HepG2 (cell line): ENCODE measurements around the gene TUBA4A. TPM values are rescaled to one million over a fixed set of nuclear protein-coding genes. Genes with fewer than 3 reads are reported as not detected.

ENCODE experiments used
- ATAC-seq: fragments of 200-7000 bp; cut with Tn5 transposase; 3 replicates; pipeline ENCODE4 v1.9.1; 2020; ENCODE audit warnings: mild to moderate bottlenecking, moderate library complexity
- BruUV-seq: library from RNA; stranded (reverse); fragments of 400-500 nt; replicated peaks from 2 replicates; lab custom pipeline; 2021; lab: Mats Ljungman, UMichigan
- CTCF ChIA-PET: fragments of 300-600 bp; formaldehyde crosslinking; extraction: SDS; loops from one replicate; lab custom pipeline; 2021; ENCODE audit warnings: low total read pairs, inconsistent platforms, low intra/inter-chr PET ratio; lab: Yijun Ruan, JAX
- POLR2A ChIA-PET: fragments of 350-600 bp; sonication (Branson Sonifier 250); formaldehyde crosslinking; loops from one replicate; lab custom pipeline; 2020; ENCODE audit warnings: antibody characterized with exemption, inconsistent platforms; lab: Yijun Ruan, JAX
- DNase-seq: peaks from one replicate; pipeline ENCODE4 v3.0.0-alpha.2; 2015; ENCODE audit warnings: low spot score
- FAIRE-seq: peaks from 3 replicates; lab custom pipeline; 2011; peaks lifted over from hg19 to GRCh38; lab: Jason Lieb, UNC
- H2AFZ ChIP-seq: one replicate; pipeline ENCODE4 v1.6.1; 2011; ENCODE audit warnings: low read length, inconsistent platforms
- H3K27ac ChIP-seq: fragments of 300-600 bp; 3 replicates; pipeline ENCODE4 v1.8.0; 2011; ENCODE audit warnings: mixed run types, mild to moderate bottlenecking, mixed read lengths, low read length, inconsistent platforms; ENCODE audit not compliant: insufficient read depth; ENCODE audit errors: extremely low read length
- H3K27me3 ChIP-seq, 2 experiments: fragments of 200-600 bp in 1 of 2; 2 replicates in 1 of 2; 3 replicates in 1 of 2; pipeline versions ENCODE4 v1.6.0 to v1.8.0; 2011; ENCODE audit warnings: low read length in 2 of 2, mild to moderate bottlenecking in 2 of 2, moderate library complexity in 2 of 2, inconsistent platforms in 1 of 2; ENCODE audit not compliant: insufficient read depth in 2 of 2, control insufficient read depth in 1 of 2
- H3K36me3 ChIP-seq, 2 experiments: fragments of 200-600 bp in 1 of 2; replicated peaks in 1 of 2; 2 replicates in 1 of 2; 3 replicates in 1 of 2; pipeline versions ENCODE4 v1.5.1 to v1.8.0; 2011; ENCODE audit warnings: low read length in 2 of 2, inconsistent platforms in 1 of 2; ENCODE audit not compliant: insufficient read depth in 2 of 2, control insufficient read depth in 1 of 2
- H3K4me1 ChIP-seq: 2 replicates; pipeline ENCODE4 v1.5.1; 2012; ENCODE audit warnings: low read length, inconsistent platforms; ENCODE audit not compliant: insufficient read depth
- H3K4me2 ChIP-seq: 2 replicates; pipeline ENCODE4 v1.6.0; 2011; ENCODE audit warnings: low read depth, low read length, inconsistent platforms
- H3K4me3 ChIP-seq, 3 experiments: fragments of 200-600 bp in 1 of 3; sonication (generic), shearing (Covaris generic) in 1 of 3; replicated peaks in 1 of 3; 2 replicates each; pipeline ENCODE4 v1.5.1; 2011 to 2016; ENCODE audit warnings: low read length in 3 of 3, inconsistent platforms in 2 of 3, low read depth in 2 of 3, mild to moderate bottlenecking in 2 of 3, control low read depth in 1 of 3, mixed read lengths in 1 of 3; ENCODE audit not compliant: insufficient read depth in 1 of 3
- H3K79me2 ChIP-seq: one replicate; pipeline ENCODE4 v1.6.1; 2011; ENCODE audit warnings: low read length, inconsistent platforms; ENCODE audit not compliant: insufficient read depth
- H3K9ac ChIP-seq: 2 replicates; pipeline ENCODE4 v1.6.0; 2011; ENCODE audit warnings: mild to moderate bottlenecking, low read depth, low read length, inconsistent platforms; ENCODE audit not compliant: insufficient read depth
- H3K9me3 ChIP-seq: 2 replicates; pipeline ENCODE4 v1.5.1; 2012; ENCODE audit warnings: mild to moderate bottlenecking, low read length
- H4K20me1 ChIP-seq: 2 replicates; pipeline ENCODE4 v1.6.0; 2011; ENCODE audit warnings: inconsistent platforms, mild to moderate bottlenecking, low read length, moderate library complexity; ENCODE audit not compliant: insufficient read depth
- FOSL2 ChIP-seq: sonication (generic); formaldehyde crosslinking; IDR thresholded peaks from 2 replicates; pipeline ENCODE4 v1.4.0; 2020; ENCODE audit warnings: missing genetic modification reagents
- MEIS1 ChIP-seq: sonication (generic); formaldehyde crosslinking; IDR thresholded peaks from 2 replicates; pipeline ENCODE4 v1.9.0; 2021; ENCODE audit warnings: mild to moderate bottlenecking, missing genetic modification reagents, moderate library complexity, borderline replicate concordance
- NR2F6 ChIP-seq, 2 experiments: IDR thresholded peaks; 2 replicates each; pipeline ENCODE4 v1.6.1; 2016; ENCODE audit warnings: antibody characterized with exemption in 1 of 2, mild to moderate bottlenecking in 1 of 2
- RFX3 ChIP-seq: IDR thresholded peaks from 2 replicates; pipeline ENCODE4 v1.6.1; 2016; ENCODE audit warnings: missing biosample characterization, missing genetic modification reagents
- RNF2 ChIP-seq: fragments of 450-650 bp; conservative IDR thresholded peaks from 2 replicates; pipeline ENCODE4 v1.6.1; 2016; ENCODE audit warnings: low read depth
- SNAI1 ChIP-seq: sonication (generic); formaldehyde crosslinking; IDR thresholded peaks from 2 replicates; pipeline ENCODE4 v1.5.0; 2020; ENCODE audit warnings: mild to moderate bottlenecking, missing genetic modification reagents, borderline replicate concordance
- TAF15 ChIP-seq: fragments of 200-400 bp; formaldehyde crosslinking; IDR thresholded peaks from one replicate; pipeline ENCODE4 v1.6.1; 2018; ENCODE audit warnings: mild to moderate bottlenecking, low read depth, low read length; ENCODE audit not compliant: poor library complexity, severe bottlenecking
- ZNF10 ChIP-seq: sonication (generic); formaldehyde crosslinking; IDR thresholded peaks from 2 replicates; pipeline ENCODE4 v1.4.0; 2020; ENCODE audit warnings: mild to moderate bottlenecking, low read depth, missing genetic modification reagents, borderline replicate concordance
- ZNF776 ChIP-seq: sonication (generic); formaldehyde crosslinking; IDR thresholded peaks from 2 replicates; pipeline ENCODE4 v1.4.0; 2020; ENCODE audit warnings: mild to moderate bottlenecking, missing genetic modification reagents
- ZSCAN25 ChIP-seq: sonication (generic); formaldehyde crosslinking; IDR thresholded peaks from 2 replicates; pipeline ENCODE4 v1.8.0; 2022; ENCODE audit warnings: mild to moderate bottlenecking, missing genetic modification reagents
- WGBS: methylation state at CpG from one replicate; pipeline ENCODE4 v1.1.6; 2017; ENCODE audit warnings: low lambda C conversion rate; 5-methylcytosine and 5-hydroxymethylcytosine counted together
- in situ Hi-C: cut with HindIII; loops from 2 replicates; pipeline ENCODE4 v1.10.0; 2017; ENCODE audit warnings: low pct_unique_long_range_greater_than_20kb; ENCODE audit not compliant: extremely low pct_ligation_motif_present
- intact Hi-C: fragments of 100-400 bp; cut with micrococcal nuclease; formaldehyde crosslinking; loops from one replicate; pipeline ENCODE4 v1.10.0; 2022; ENCODE audit not compliant: unreplicated experiment
- polyA plus RNA-seq, 8 experiments: library from polyadenylated mRNA; depleted of rRNA in 3 of 8; stranded (reverse) in 7 of 8; unstranded in 1 of 8; fragments of >200 nt; fragmentation: Illumina TruSeq in 4 of 8; extraction: Trizol in 4 of 8; gene quantifications; 2 replicates each; pipeline versions ENCODE4 v1.2.1 to v1.2.3, GENCODE V29; 2011 to 2016; ENCODE audit warnings: low read depth in 4 of 8, missing spikeins in 1 of 8, mixed read lengths in 1 of 8; ENCODE audit not compliant: insufficient read depth in 1 of 8
- total RNA-seq, 5 experiments: library from RNA; depleted of rRNA; stranded (reverse); fragments of >200 nt; fragmentation: Illumina TruSeq; extraction: Trizol; gene quantifications; 2 replicates each; pipeline ENCODE4 v1.2.3, GENCODE V29; 2016; ENCODE audit warnings: low read depth in 1 of 5

Gene TUBA4A
- total and polyA plus RNA-seq, 2 of the 13 experiments (the other 11 are each of a cell fraction or from before 2014, with no cell fraction given), result 1.3 to 12.7 TPM

- no peaks in the 10 kb centered on the region for H3K9me3 ChIP-seq
- intact Hi-C loops, result no loop called here
- ChIA-PET POLR2A (interaction anchor here (1.2 kb wide), 1 partner anchor 18 kb away, joined by 3 read pairs; no protein-coding TSS in a partner anchor), CTCF (no interaction called here)
- no peak overlapping the region for H3K4me3 ChIP-seq
- DNase-seq (no peak), ATAC-seq (no peak), FAIRE-seq (no peak)
- H3K4me2 ChIP-seq, result no peak overlapping the region
- no peaks in the 10 kb centered on the region for H3K79me2 ChIP-seq
- H3K27me3 ChIP-seq, result peaks cover 0 to 9% of the 10 kb centered on the region in 2 experiments; a peak in 1 of 5 replicates
- H3K27ac ChIP-seq, result no peak overlapping the region
- WGBS, result 35% methylated on average over 2 of the region's 2 CpGs
- H4K20me1 ChIP-seq, result no peaks in the 10 kb centered on the region
- no peak overlapping the region for H3K9ac ChIP-seq
- BruUV-seq, result no TSS peak
- in situ Hi-C loops, result no loop called here
- no peak overlapping the region for H2AFZ ChIP-seq
- no peaks in the 10 kb centered on the region for H3K36me3 ChIP-seq
- peaks cover 48% of the 10 kb centered on the region for H3K4me1 ChIP-seq
- TF ChIP-seq NR2F6 (IDR thresholded peaks at IDR 0.05) (no peak), NR2F6 (CRISPR knock-in tag; IDR thresholded peaks at IDR 0.05) (peak; percentile 12; the same call in 1 of the 2 replicates), TAF15 (no peak), FOSL2 (peak; percentile 84), ZSCAN25 (CRISPR knock-in tag) (peak; percentile 69; the same call in 1 of the 2 replicates)
These were observed 19.3 kb upstream of the TUBA4A start for GRCh38 chr2:219272995-219273394.

- H3K27ac ChIP-seq, result no peak overlapping the region
- peaks cover 42% of the 10 kb centered on the region for H3K4me1 ChIP-seq
- no peaks in the 10 kb centered on the region for H3K36me3 ChIP-seq
- ATAC-seq, result no peak
- no peak overlapping the region for H3K4me3 ChIP-seq
- no peaks in the 10 kb centered on the region for H4K20me1 ChIP-seq
- POLR2A ChIA-PET, result interaction anchor here (1.2 kb wide), 1 partner anchor 18 kb away, joined by 3 read pairs; no protein-coding TSS in a partner anchor
- no peak for TF ChIP-seq MEIS1 (CRISPR knock-in tag)
- TF ChIP-seq ZNF776 (CRISPR knock-in tag), result no peak
- no peak for TF ChIP-seq ZNF10 (CRISPR knock-in tag)
- no peak for TF ChIP-seq RNF2
- TF ChIP-seq RFX3 (CRISPR knock-in tag), result no peak
- TF ChIP-seq SNAI1 (CRISPR knock-in tag), result no peak
- in situ Hi-C loops (no loop called here), intact Hi-C loops (no loop called here)
- CTCF ChIA-PET, result no interaction called here
- no peak for DNase-seq
- FAIRE-seq, result no peak
- no peaks in the 10 kb centered on the region for H3K79me2 ChIP-seq
- 48% methylated on average over 4 of the region's 4 CpGs for WGBS
- H3K27me3 ChIP-seq, result peaks cover 0 to 9% of the 10 kb centered on the region in 2 experiments; a peak in 1 of 5 replicates
- no peak overlapping the region for H2AFZ ChIP-seq
- no TSS peak for BruUV-seq
- H3K9ac ChIP-seq, result no peak overlapping the region
- H3K4me2 ChIP-seq, result no peak overlapping the region
- H3K9me3 ChIP-seq, result no peaks in the 10 kb centered on the region
These were observed 18.6 kb upstream of the TUBA4A start for GRCh38 chr2:219272356-219272755.
